ENCODE measurements around the gene FA2H. TPM values are rescaled to one million over a fixed set of nuclear protein-coding genes. Genes with fewer than 3 reads are reported as not detected.
"Not testable (repeated sequence)": the region's sequence is repeated elsewhere in the genome, so short reads cannot be mapped to it uniquely, and the experiment has no call there.

Gene FA2H
- total RNA-seq, 2 donors from 2014 or later = 0.49 TPM; not detected in 1

DNA sequence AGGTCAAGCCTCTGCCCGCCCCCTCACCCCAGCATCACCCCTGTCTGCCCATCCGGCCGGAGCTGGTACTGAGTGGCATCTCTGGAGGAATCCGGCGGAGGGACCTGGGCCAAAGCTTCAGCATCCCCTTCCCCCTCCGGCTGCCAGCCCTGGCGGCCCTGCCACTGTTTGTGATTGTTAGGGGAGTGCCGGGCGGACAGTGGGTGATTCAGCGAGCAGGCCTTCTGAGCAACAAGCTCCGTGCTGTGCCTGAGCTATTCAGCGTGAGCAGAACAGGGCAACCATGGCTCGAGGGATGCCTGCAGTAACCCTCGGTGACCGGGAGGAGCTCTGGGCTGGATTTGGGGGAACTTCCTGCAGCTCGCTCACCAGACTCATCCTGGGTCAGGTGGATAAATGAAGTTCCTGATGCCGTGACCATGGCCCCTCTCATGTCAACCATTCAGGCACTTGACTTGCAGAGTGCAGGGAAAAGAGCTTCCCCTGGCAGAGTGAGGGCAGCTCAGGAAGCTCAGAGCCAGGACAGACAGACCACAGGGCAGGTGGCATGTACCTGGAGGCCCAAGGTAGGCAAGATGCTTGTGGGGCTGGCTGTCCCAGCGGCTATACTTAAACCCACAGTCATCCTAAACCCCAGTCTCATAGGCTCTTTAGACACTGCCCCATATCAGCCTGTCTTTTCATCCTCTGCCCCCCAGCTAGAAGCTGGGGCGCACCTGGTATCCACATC lies 49.6 kb downstream of the FA2H start:
- no peaks in the 10 kb centered on the region for H3K36me3 ChIP-seq
- DNase-seq (ENCODE audit: low spot score) (no peak), ATAC-seq (ENCODE audit: insufficient number of reproducible peaks, low FRiP score, low read depth) (no peak)
- H3K27me3 ChIP-seq (replicated peaks; ENCODE audit: insufficient read depth) = no peaks in the 10 kb centered on the region
- H3K27ac ChIP-seq = no peak overlapping the region
- TF ChIP-seq, protein P1, sequence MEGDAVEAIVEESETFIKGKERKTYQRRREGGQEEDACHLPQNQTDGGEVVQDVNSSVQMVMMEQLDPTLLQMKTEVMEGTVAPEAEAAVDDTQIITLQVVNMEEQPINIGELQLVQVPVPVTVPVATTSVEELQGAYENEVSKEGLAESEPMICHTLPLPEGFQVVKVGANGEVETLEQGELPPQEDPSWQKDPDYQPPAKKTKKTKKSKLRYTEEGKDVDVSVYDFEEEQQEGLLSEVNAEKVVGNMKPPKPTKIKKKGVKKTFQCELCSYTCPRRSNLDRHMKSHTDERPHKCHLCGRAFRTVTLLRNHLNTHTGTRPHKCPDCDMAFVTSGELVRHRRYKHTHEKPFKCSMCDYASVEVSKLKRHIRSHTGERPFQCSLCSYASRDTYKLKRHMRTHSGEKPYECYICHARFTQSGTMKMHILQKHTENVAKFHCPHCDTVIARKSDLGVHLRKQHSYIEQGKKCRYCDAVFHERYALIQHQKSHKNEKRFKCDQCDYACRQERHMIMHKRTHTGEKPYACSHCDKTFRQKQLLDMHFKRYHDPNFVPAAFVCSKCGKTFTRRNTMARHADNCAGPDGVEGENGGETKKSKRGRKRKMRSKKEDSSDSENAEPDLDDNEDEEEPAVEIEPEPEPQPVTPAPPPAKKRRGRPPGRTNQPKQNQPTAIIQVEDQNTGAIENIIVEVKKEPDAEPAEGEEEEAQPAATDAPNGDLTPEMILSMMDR (IDR thresholded peaks at IDR 0.05) = peak; percentile 37
- no peak overlapping the region for H3K4me3 ChIP-seq
- H3K9me3 ChIP-seq = peaks cover 6% of the 10 kb centered on the region
- peaks cover 0 to 8% of the 10 kb centered on the region in 2 donors for H3K4me1 ChIP-seq (ENCODE audit: control insufficient read depth in 1 of 2, low read depth in 2 of 2)

DNA sequence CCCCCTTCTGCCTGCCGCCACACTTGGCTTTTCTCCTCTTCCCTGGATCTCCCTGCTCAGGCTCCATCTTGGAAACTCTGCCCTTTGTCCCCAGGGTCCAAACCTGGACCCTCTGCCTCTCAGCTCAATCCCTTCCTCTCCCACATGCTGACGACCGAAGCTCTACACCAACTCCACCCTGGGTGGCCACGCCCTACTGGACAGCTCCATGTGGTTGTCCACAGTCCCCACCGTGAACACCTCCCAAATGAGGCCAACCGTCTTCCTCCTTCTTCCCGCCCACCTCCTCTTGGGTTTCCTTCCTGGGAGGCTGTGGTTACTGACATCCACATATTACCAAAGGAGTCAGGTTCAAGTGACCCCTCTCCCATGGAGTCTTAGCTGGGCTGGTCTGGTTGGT lies 51.4 kb downstream of the FA2H start:
- no peaks in the 10 kb centered on the region for H3K36me3 ChIP-seq
- H3K27ac ChIP-seq = no peak overlapping the region
- peaks cover 6% of the 10 kb centered on the region for H3K9me3 ChIP-seq
- ATAC-seq (ENCODE audit: insufficient number of reproducible peaks, low FRiP score, low read depth) (no peak), DNase-seq (ENCODE audit: low spot score) (no peak)
- H3K4me3 ChIP-seq = no peak overlapping the region
- no peaks in the 10 kb centered on the region for H3K27me3 ChIP-seq (replicated peaks; ENCODE audit: insufficient read depth)
- peaks cover 0 to 8% of the 10 kb centered on the region in 2 donors for H3K4me1 ChIP-seq (ENCODE audit: control insufficient read depth in 1 of 2, low read depth in 2 of 2)
- TF ChIP-seq, protein P1 (IDR thresholded peaks at IDR 0.05) = no peak

DNA sequence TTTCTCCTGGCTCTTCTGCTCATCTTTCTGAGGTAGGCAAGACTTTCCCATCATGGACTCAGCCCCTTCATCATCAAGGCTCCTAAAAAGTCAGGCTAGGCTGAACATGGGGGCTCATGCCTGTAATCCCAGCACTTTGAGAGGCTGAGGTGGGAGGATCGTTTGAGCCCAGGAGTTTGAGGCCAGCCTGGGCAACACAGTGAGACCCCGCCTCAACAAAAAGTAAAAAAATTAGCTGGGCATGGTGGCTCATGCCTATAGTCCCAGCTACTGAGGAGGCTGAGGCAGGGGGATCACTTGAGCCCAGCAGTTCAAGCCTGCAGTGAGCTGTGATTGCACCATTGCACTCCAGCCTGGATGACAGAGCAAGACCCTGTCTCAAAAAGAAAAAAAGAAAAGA lies 52.5 kb downstream of the FA2H start:
- DNase-seq (ENCODE audit: low spot score); ATAC-seq (ENCODE audit: insufficient number of reproducible peaks, low FRiP score, low read depth); H3K4me1 ChIP-seq (ENCODE audit: control insufficient read depth in 1 of 2, low read depth in 2 of 2); H3K27me3 ChIP-seq (replicated peaks; ENCODE audit: insufficient read depth); H3K36me3 ChIP-seq; H3K27ac ChIP-seq; H3K4me3 ChIP-seq; H3K9me3 ChIP-seq: not testable (repeated sequence)

GRCh38 chr16:74721716-74722115 lies 52.9 kb downstream of the FA2H start:
- H3K36me3 ChIP-seq = no peaks in the 10 kb centered on the region
- H3K4me1 ChIP-seq (ENCODE audit: control insufficient read depth in 1 of 2, low read depth in 2 of 2) = peaks cover 0 to 8% of the 10 kb centered on the region in 2 donors
- H3K4me3 ChIP-seq = no peak overlapping the region
- no peak for ATAC-seq (ENCODE audit: insufficient number of reproducible peaks, low FRiP score, low read depth)
- H3K27ac ChIP-seq = no peak overlapping the region
- H3K27me3 ChIP-seq (replicated peaks; ENCODE audit: insufficient read depth) = no peaks in the 10 kb centered on the region
- DNase-seq (ENCODE audit: low spot score) = no peak
- peaks cover 2% of the 10 kb centered on the region for H3K9me3 ChIP-seq
- TF ChIP-seq, protein P1 (IDR thresholded peaks at IDR 0.05) = no peak

GRCh38 chr16:74720579-74720978 lies 54.0 kb downstream of the FA2H start:
- ATAC-seq (ENCODE audit: insufficient number of reproducible peaks, low FRiP score, low read depth) (no peak), DNase-seq (ENCODE audit: low spot score) (no peak)
- H3K4me3 ChIP-seq = no peak overlapping the region
- TF ChIP-seq, protein P1 (IDR thresholded peaks at IDR 0.05) = no peak
- no peaks in the 10 kb centered on the region for H3K9me3 ChIP-seq
- no peaks in the 10 kb centered on the region for H3K27me3 ChIP-seq (replicated peaks; ENCODE audit: insufficient read depth)
- H3K4me1 ChIP-seq (ENCODE audit: control insufficient read depth in 1 of 2, low read depth in 2 of 2) = peaks cover 0 to 8% of the 10 kb centered on the region in 2 donors
- no peak overlapping the region for H3K27ac ChIP-seq
- H3K36me3 ChIP-seq = no peaks in the 10 kb centered on the region
